ENCODE results near the gene ERBB2.
"Not testable (repeated sequence)": the region's sequence is repeated elsewhere in the genome, so short reads cannot be mapped to it uniquely, and the experiment has no call there.

ERBB2 gene

DNA sequence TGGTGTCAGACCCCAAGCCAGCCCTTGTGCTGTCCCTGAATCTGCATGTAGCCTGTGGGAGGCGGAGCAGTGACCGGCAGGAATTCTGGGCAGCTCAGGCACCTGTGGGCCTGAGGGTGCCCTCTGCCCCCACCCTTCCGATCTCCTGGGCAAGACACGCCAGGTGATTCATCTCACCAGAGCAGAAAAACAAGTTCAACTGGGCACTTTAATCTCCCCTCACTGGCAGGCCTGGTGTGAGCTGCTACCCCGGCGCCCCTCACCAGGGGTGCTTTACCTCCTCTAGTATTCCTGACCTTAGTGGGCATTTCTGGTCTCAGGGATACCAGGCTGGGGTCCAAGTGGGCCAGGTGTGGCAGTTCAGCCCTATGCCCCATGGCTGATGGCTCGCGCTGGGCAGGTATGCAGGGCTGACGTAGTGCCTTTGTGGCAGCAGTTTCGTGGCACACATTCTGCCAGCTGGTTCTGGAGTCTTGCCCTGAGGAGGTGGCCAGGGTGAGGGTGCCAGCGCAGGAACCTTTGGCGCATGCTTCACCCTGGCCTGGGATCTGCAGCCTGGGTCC, 6.0 kb downstream of the ERBB2 start:
- DNase-seq: no peak

DNA sequence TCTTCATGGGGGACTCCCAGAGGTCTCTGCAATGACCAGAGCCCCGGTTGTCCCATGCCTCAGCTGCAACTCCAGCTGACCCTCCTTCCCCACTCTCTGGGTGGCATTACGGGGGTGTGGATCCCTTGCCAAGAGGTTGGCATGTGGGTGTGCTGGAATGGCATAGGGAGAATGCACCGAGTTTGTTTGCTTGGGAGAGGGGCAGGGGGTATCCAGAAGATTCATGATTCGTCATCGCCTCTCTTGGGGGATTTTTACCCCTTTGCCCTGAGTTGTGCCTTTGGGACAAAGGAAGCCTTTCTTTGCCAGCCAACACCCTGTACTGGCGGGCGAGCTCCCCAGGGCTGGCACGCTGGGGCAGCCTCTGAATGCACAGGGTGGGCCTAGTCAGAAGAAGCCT, 6.5 kb downstream of the ERBB2 start:
- no peak for DNase-seq

DNA sequence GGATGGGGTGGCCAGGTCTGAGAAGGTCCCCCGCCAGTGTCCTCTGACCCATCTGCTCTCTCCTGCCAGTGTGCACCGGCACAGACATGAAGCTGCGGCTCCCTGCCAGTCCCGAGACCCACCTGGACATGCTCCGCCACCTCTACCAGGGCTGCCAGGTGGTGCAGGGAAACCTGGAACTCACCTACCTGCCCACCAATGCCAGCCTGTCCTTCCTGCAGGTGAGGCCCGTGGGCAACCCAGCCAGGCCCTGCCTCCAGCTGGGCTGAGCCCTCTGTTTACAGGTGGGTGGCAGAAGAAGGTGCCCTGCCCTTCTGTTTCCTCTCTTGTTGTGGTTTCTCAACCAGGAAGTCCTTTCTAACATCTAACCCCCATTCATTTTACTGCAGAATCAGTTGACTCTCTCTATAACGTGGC, 7.1 kb downstream of the ERBB2 start:
- DNase-seq: no peak

DNA sequence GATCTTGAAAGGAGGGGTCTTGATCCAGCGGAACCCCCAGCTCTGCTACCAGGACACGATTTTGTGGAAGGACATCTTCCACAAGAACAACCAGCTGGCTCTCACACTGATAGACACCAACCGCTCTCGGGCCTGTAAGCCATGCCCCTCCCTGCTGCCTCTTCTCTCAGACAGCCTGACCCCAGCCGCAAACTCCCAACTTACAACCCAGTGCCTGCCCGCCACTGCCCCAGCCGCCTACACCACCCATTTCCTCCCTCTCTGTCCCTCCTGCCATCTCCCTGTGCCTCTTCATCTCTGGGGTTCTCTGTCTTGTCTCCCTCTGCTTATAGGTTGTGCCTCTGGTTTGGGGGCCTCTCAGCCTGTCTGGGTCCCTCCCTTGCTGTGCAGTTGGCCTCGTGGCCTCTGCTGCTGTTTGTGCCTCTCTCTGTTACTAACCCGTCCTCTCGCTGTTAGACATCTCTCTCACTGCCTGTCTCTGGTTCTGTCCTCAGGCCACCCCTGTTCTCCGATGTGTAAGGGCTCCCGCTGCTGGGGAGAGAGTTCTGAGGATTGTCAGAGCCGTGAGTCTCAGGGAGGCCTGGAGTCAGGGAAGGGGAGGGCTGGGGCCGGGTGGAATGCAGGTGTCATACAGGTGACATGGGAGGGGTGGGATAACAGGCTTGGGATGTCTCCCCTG, 9.6 kb downstream of the ERBB2 start:
- no peak for DNase-seq

DNA sequence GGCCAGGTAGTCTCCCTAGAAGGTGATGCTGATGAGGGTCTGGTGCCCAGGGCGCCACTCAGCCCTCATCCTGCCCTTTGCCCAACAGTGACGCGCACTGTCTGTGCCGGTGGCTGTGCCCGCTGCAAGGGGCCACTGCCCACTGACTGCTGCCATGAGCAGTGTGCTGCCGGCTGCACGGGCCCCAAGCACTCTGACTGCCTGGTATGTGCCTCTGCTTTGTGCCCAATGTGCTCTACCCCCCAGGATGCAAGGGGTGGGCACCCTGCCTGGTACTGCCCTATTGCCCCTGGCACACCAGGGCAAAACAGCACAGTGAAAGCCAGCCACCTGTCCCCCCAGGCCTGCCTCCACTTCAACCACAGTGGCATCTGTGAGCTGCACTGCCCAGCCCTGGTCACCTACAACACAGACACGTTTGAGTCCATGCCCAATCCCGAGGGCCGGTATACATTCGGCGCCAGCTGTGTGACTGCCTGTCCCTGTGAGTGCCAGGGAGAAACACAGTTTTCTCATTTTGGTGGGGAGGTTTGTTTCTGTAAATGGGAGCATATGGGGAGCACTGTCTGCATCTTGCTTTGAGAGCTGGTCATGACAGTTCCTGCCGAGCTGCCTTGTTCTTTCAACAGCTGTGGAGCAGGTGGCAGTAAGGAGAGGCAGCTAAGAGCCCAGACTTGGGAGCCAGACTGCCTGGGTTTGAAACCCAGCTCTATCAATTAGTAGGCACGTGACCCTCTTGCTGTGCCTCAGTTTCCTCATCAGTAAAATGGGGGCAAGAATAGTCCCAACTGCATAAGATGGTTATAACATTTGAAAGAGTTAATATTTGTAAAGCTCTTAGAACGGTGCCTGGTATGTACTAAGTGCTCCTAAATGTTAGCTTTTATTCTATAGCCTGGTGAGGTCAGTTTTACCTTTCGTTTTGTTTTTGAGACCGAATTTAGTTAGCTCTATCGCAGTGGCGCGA, 10.4 kb downstream of the ERBB2 start:
- no peak for DNase-seq

DNA sequence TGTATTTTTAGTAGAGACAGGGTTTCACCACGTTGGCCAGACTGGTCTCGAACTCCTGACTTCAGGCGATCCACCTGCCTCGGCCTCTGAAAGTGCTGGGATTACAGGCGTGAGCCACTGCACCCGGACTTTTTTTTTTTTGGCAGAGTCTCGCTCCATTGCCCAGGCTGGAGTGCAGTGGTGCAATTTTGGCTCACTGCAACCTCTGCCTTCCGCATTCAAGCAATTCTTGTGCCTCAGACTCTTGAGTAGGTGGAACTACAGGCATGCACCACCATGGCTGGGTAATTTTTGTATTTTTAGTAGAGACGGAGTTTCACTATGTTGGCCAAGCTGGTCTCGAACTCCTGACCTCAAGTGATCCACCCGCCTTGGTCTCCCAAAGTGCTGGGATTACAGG, 11.2 kb downstream of the ERBB2 start:
- DNase-seq: not testable (repeated sequence)

DNA sequence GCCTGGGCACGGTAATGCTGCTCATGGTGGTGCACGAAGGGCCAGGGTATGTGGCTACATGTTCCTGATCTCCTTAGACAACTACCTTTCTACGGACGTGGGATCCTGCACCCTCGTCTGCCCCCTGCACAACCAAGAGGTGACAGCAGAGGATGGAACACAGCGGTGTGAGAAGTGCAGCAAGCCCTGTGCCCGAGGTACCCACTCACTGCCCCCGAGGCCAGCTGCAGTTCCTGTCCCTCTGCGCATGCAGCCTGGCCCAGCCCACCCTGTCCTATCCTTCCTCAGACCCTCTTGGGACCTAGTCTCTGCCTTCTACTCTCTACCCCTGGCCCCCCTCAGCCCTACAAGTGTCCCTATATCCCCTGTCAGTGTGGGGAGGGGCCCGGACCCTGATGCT, 12.0 kb downstream of the ERBB2 start:
- no peak for DNase-seq

DNA sequence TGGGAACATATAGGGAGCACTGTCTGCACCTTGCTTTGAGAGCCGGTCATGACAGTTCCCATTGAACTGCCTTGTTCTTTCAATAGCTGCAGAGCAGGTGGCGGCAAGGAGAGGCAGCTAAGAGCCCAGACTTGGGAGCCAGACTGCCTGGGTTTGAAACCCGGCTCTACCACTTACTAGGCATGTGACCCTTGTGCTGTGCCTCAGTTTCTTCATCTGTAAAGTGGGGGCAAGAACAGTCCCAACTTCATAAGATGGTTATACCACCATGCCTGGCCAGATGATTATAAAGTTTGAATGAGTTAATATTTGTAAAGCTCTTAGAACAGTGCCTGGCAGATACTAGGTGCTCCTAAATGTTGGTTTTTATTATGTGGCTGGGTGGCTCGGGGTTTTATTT, 14.4 kb downstream of the ERBB2 start:
- DNase-seq: no peak

DNA sequence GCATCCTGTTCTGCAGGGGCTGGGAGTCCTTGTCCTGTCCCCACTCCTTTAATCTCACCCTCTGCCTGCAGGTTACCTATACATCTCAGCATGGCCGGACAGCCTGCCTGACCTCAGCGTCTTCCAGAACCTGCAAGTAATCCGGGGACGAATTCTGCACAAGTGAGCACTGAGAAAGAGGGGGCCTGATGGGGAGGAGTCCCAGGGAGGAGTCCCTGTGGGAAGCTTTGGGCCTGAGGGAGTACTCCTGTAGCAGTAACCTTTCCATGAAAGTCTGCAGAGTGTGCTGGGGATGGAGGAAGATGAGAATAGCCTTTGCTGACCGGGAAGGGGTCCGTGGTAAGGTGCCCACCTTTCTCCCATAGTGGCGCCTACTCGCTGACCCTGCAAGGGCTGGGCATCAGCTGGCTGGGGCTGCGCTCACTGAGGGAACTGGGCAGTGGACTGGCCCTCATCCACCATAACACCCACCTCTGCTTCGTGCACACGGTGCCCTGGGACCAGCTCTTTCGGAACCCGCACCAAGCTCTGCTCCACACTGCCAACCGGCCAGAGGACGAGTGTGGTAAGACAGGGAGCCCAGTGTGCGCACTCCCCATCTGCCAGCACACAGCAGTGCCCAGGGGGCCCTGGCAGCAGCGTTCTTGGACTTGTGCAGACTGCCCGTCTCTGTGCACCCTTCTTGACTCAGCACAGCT, 15.7 kb downstream of the ERBB2 start:
- DNase-seq: no peak

DNA sequence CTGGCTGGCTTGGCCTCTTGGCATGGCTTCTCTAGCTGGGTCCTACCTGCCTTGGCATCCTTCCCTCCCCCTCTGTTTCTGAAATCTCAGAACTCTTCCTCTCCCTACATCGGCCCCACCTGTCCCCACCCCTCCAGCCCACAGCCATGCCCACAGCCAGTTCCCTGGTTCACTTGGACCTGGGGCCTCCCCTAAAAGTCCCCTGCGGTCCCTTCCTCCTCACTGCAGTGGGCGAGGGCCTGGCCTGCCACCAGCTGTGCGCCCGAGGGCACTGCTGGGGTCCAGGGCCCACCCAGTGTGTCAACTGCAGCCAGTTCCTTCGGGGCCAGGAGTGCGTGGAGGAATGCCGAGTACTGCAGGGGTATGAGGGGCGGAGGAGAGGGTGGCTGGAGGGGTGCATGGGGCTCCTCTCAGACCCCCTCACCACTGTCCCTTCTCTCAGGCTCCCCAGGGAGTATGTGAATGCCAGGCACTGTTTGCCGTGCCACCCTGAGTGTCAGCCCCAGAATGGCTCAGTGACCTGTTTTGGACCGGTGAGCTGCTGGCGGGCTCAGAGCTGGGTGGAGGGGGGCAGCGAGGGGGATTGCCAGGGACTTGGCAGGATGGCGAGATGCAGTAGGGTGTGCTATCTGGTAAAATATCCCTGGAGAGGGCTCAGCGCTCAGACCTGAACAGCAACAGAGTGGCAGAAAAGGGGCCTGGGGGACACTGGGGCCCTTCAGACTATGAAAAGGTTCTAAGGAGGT, 16.4 kb downstream of the ERBB2 start:
- no peak for DNase-seq

DNA sequence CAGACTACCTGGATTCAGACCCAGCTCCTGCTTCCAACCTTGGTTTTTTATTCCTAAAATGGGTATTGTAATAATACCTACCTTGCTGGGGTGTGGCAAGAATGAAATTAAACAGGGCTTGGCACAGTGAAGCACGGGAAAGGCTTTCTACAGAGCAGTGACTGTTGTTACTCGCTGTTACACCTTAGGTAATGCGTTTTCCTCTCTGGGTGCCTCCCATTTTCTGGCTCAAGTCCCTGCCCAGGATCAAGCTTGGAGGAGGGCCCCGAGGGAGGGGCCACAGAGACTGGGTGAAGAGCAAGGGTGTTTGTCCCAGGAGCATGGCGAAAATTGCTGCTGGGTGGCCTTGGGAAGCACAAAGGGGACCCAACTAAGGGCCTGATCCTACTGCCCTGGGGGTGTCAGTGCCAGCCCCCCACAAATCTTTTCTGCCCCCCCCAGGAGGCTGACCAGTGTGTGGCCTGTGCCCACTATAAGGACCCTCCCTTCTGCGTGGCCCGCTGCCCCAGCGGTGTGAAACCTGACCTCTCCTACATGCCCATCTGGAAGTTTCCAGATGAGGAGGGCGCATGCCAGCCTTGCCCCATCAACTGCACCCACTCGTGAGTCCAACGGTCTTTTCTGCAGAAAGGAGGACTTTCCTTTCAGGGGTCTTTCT, 17.1 kb downstream of the ERBB2 start:
- peak in 1 of 2 experiments; percentile 16 for DNase-seq

DNA sequence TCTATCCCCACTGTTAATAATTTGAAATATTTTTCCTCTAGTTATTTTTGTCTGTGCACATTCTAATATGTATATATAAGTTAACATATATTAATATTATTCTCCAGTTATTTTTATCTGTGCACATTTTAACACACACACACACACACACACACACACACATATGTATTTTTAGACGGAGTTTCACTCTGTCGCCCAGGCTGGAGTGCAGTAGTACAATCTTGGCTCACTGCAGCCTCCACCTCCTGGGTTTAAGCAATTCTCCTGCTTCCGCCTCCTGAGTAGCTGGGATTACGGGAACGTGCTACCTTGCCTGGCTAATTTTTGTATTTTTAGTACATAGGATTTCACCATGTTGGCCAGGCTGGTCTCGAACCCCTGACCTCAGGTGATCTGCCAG, 17.8 kb downstream of the ERBB2 start:
- DNase-seq: no peak

DNA sequence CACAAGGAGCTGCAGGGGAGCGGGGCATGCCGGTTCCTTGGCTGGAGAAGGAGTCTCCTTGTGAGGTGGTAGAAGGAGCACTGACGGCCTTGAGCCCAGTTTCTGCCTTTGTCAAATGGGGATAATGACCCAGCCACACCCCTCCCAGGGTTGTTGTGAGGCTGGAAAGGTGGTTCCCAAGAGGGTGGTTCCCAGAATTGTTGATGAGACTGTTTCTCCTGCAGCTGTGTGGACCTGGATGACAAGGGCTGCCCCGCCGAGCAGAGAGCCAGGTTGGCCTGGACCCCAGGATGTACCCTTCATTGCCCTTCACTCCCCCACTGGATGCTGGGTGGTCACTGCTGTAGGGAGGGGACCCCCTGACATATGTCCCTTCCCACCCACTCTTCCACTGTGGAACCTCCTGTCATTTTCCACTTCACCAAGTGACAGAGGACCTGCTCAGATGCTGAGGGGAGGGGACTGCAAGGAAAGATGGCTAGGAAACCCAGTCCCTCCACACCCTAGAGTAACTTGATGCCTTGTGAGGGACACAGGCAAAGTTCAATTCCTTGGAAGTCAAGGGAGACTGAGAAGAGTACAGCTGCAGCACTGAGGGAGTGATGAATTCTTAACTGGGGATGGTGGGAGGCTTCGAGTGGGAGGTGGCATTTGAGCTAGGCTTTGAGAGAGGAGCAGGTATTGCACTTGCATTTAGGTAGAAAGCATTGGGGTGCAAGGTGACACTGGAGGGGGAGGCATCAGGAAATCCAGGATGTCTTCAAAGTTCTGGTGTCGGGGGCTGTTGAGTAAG, 19.9 kb downstream of the ERBB2 start:
- no peak for DNase-seq

DNA sequence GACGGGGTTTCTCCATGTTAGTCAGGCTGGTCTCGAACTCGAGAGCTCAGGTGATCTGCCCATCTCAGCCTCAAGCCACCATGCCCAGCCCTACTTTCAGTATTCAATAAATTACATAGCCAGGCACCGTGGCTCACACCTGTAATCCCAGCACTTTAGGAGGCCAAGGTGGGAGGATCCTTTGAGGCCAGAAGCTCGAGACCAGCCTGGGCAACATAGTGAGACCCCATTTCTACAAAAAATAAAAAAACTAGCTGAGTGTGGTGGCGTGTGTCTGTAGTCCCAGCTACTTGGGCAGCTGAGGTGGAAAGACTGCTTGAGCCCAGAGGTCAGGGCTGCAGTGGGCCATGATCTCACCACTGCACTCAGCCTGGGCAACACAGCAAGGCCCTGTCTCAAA, 22.2 kb downstream of the ERBB2 start:
- no peak for DNase-seq

DNA sequence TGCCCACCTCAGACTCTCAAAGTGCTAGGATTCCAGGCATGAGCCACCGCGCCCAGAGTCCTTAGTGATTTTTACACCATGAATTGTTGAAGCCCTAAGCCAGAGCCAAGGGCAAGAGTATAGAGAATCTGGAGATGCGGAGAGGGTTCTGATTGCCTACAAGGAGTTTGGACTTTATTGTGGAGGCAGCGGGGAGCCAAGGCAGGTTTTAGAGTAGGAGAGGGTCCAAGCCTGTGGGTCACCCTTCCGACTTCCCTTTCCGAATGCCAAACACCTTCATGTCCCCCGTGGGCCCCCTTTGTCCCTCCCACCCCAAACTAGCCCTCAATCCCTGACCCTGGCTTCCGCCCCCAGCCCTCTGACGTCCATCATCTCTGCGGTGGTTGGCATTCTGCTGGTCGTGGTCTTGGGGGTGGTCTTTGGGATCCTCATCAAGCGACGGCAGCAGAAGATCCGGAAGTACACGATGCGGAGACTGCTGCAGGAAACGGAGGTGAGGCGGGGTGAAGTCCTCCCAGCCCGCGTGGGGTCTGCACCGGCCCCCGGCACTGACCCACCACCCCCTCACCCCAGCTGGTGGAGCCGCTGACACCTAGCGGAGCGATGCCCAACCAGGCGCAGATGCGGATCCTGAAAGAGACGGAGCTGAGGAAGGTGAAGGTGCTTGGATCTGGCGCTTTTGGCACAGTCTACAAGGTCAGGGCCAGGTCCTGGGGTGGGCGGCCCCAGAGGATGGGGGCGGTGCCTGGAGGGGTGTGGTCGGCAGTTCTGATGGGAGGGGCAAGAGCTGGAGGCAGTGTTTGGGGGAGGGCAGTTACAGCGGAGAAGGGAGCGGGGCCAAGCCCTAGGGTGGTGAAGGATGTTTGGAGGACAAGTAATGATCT, 23.3 kb downstream of the ERBB2 start:
- DNase-seq: no peak

DNA sequence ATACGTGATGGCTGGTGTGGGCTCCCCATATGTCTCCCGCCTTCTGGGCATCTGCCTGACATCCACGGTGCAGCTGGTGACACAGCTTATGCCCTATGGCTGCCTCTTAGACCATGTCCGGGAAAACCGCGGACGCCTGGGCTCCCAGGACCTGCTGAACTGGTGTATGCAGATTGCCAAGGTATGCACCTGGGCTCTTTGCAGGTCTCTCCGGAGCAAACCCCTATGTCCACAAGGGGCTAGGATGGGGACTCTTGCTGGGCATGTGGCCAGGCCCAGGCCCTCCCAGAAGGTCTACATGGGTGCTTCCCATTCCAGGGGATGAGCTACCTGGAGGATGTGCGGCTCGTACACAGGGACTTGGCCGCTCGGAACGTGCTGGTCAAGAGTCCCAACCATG, 24.9 kb downstream of the ERBB2 start:
- no peak for DNase-seq

DNA sequence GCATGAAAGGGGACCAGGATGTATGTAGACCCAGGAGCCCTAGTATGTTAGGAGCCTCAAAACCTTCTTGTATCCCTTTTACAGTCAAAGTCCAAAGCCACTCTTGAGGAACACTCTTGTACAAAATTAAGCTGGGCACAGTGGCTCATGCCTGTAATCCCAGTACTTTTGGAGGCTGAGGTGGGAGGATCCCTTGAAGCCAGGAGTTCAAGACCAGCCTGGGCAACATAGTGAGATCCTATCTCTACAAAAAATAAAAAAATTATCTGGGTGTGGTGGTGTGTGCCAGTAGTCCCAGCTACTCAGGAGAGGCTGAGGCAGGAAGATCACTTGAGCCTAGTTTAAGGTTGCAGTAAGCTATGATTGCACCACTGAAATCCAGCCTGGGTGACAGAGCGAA, 26.1 kb downstream of the ERBB2 start:
- not testable (repeated sequence) for DNase-seq

DNA sequence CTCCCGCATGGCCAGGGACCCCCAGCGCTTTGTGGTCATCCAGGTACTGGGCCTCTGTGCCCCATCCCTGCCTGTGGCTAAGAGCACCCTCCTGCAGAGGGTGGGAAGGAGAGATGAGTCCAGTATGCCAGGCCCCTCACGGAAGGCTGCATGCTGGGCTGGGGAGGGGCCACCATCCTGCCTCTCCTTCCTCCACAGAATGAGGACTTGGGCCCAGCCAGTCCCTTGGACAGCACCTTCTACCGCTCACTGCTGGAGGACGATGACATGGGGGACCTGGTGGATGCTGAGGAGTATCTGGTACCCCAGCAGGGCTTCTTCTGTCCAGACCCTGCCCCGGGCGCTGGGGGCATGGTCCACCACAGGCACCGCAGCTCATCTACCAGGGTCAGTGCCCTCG, 26.8 kb downstream of the ERBB2 start:
- no peak for DNase-seq

DNA sequence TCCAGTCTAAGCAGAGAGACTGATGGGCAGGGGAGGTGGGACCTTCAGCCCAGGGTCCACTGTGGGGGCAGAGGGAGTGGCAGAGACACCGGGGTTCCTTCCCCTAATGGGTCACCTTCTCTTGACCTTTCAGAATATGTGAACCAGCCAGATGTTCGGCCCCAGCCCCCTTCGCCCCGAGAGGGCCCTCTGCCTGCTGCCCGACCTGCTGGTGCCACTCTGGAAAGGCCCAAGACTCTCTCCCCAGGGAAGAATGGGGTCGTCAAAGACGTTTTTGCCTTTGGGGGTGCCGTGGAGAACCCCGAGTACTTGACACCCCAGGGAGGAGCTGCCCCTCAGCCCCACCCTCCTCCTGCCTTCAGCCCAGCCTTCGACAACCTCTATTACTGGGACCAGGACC, 27.7 kb downstream of the ERBB2 start:
- no peak for DNase-seq

DNA sequence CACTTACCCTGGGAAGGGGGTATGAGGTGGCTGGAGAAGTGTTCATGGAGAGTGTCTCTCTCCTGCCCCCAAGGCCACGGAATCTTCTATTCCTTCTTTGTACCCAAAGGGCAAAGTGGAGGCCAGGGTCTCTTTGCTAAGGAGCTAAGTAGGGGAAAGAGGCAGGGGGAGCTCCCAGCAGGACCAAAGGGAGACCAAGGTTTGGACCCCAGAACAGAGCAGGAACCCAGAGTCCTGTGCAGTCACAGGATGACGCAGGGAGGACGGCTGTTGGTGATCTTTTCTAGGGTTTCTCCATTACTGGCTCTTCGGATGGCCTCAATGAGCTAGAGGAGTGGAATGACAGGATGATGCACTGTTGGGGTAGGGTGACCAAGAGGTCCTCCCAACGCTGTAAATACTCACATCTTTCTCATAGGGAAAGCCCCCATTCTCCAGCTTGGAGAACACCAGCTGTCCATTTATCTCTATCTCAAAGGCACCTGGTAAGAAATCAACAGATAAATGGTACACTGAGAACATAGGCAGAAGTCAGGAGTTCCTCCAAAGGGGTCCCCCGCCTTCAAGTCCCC, 29.5 kb downstream of the ERBB2 start:
- no peak for DNase-seq

Data from NCI-H2081 (cell line).